Astrocyte (in vitro differentiated cells and primary cell): Measurements from ENCODE around the gene HDAC6. TPM values are rescaled to one million over a fixed set of nuclear protein-coding genes. Genes with fewer than 3 reads are reported as not detected.

Source experiments
- total RNA-seq: library from RNA; stranded (reverse); gene quantifications from 2 replicates; pipeline ENCODE4 v1.2.1, GENCODE V29; 2021

Gene HDAC6
- total RNA-seq, 1 donor from 2014 or later, result 59.2 TPM

Other genes starting within 250 kb of the HDAC6 start
- 264 and 265 TPM in 2 replicates for gene RBM3, start 227.6 kb upstream of the HDAC6 start, total RNA-seq
- 63.4 and 65.4 TPM in 2 replicates for gene WDR13, start 204.6 kb upstream of the HDAC6 start, total RNA-seq
- 0.75 and 1.1 TPM in 2 replicates for gene WAS, start 118.3 kb upstream of the HDAC6 start, total RNA-seq
- 3.5 and 4.9 TPM in 2 replicates for gene SUV39H1, start 105.3 kb upstream of the HDAC6 start, total RNA-seq
- gene GLOD5, start 40.3 kb upstream of the HDAC6 start, total RNA-seq, result not detected in 2 replicates
- gene GATA1, start 15.5 kb upstream of the HDAC6 start, total RNA-seq, result not detected in 2 replicates
- 0.24 TPM in 1 of 2 replicates, not detected in the other for gene ERAS, start 24.4 kb downstream of the HDAC6 start, total RNA-seq
- 62.0 and 65.0 TPM in 2 replicates for gene PCSK1N, start 33.5 kb downstream of the HDAC6 start, total RNA-seq
- gene TIMM17B, start 95.7 kb downstream of the HDAC6 start, total RNA-seq, result 57.7 and 58.2 TPM in 2 replicates
- 88.2 and 101 TPM in 2 replicates for gene PQBP1, start 95.9 kb downstream of the HDAC6 start, total RNA-seq
- 54.3 and 60.8 TPM in 2 replicates for gene SLC35A2, start 109.6 kb downstream of the HDAC6 start, total RNA-seq
- gene PIM2, start 117.0 kb downstream of the HDAC6 start, total RNA-seq, result 12.5 and 13.4 TPM in 2 replicates
- gene OTUD5, start 155.5 kb downstream of the HDAC6 start, total RNA-seq, result 56.1 and 62.5 TPM in 2 replicates
- gene KCND1, start 169.8 kb downstream of the HDAC6 start, total RNA-seq, result 5.2 and 5.6 TPM in 2 replicates
- gene GRIPAP1, start 200.2 kb downstream of the HDAC6 start, total RNA-seq, result 41.7 and 43.4 TPM in 2 replicates
- 46.5 and 53.4 TPM in 2 replicates for gene TFE3, start 241.3 kb downstream of the HDAC6 start, total RNA-seq